NCI-H1694 treated with DMSO at 0.1 percent for 48 hours (cell line): Measurements from ENCODE around the gene ZNF565.
"Not testable (repeated sequence)": the region's sequence is repeated elsewhere in the genome, so short reads cannot be mapped to it uniquely, and the experiment has no call there.

Experiments
- DNase-seq: peaks from one replicate; lab custom pipeline; 2025; lab: John Stamatoyannopoulos, UW

Gene ZNF565

DNA sequence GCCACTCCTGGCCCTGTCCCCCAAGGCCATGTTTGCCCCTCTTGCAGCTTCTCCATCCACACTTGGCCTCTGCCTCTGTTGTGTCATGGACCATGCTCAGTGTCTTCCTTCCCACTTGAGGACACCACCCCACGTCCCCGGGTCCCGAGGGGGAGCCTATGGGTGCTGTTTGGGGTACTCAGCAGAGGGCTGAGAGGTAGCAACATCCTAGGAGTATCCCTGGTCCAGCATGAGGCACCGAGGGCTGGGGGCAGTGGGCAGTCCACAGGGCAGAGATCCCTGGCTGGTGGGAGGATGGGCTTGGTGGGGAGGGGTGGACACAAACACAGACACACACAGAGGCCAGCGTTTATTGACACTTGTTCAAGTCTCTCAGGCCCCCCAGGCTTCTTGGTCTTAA is 63.9 kb downstream of the ZNF565 start:
- DNase-seq = no peak

DNA sequence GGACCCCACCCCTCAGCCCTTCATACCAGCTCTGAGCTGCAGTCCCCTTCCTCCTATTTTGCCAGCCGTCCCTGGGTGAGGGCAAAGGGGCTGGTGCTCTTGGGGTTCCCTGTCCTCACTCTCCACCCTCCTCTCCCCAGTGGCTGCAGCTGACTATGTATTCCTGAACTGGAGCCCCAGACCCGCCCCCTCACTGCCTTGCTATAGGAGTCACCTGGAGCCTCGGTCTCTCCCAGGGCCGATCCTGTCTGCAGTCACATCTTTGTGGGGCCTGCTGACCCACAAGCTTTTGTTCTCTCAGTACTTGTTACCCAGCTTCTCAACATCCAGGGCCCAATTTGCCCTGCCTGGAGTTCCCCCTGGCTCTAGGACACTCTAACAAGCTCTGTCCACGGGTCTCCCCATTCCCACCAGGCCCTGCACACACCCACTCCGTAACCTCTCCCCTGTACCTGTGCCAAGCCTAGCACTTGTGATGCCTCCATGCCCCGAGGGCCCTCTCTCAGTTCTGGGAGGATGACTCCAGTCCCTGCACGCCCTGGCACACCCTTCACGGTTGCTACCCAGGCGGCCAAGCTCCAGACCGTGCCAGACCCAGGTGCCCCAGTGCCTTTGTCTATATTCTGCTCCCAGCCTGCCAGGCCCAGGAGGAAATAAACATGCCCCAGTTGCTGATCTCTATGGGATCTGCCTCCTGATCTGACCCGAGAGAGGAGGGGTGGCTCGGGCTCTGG is 64.6 kb downstream of the ZNF565 start:
- no peak for DNase-seq

DNA sequence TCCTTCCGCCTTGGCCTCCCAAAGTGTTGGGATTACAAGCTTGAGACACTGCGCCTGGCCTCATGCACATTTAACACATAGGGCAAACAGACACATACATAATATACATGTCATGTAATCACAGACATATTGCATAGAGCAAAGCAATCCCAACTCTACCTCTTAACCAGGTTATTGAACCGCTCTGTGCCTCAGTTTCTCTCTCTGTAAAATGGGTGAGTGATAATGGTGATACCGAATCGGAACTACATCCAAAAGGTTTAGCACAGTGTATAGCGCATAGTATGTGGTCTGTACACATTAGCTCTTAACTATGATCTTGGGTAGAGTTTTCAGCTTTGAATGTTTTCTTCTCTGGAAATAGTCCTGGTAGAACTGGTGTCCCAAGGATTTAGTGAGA is 69.8 kb downstream of the ZNF565 start:
- no peak for DNase-seq

DNA sequence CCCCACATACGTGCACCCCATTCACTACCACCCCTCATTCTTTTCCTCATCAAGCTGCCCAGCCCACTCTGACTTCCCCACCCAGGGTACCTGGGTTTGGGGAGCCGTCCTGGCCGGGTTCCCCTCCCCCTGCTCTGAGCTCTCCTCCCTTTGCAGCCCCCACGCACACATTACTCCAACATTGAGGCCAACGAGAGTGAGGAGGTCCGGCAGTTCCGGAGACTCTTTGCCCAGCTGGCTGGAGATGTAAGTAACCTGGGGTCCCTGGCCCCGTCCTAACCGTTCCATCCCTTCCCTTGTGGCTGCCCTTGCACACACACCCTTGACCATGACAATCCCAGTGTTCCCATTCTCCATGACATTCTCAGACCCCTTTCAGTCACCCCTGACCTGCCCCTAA is 72.0 kb downstream of the ZNF565 start:
- DNase-seq = no peak

DNA sequence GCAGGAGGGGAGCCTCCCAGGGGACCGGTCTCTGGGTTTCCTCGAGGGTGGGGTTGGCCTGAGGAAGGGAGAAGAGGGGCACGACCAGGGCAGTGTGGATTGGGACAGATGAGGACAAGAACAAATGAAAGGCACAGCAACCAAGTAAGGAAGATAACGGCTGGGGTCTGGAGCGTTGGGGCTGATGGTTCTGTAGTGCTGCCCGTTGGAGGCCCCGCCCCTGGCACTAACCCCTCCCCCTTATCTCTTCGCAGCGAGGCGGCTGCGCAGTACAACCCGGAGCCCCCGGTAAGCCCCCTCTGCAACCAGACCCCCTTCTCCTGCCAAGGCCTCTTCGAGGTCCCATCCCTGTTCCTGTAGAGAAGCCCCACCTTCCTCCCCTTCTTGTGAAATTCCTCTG is 72.4 kb downstream of the ZNF565 start:
- no peak for DNase-seq

DNA sequence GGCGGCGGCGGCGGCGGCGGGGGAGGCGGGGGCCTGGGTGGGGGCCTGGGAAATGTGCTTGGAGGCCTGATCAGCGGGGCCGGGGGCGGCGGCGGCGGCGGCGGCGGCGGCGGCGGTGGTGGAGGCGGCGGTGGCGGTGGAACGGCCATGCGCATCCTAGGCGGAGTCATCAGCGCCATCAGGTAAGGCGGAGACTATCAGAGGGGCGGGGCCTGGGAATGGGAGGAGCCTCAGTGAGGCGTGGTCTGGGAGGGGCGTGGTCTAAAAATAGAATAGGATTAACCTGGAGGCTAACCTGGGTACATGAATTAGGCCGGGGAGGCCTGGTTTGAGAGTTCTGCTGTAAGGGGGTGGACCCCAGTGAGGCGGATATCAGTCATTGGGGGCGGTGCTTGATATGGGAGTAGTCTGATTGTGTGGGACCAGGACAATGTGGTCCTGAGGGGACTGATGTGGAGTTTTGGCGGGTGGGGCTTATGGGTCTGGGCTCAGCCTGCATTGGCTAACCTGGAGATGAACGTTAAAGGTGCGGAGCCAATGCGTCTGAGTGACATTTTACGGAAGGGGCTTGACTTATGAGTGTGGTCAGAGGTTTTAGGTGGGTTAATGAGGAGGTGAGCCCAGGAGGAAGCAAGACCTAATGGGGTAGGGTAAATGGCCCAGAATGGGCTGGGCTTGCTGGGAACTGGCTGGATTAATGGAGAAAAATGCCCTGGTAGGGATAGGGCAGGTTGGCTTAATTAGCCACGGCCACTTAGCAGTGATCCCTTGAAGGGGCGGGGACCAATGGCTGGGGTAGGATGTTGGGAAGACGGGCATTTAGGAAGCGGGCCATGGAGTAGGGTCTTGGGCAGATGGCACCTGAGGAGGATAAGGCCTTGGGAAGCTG is 73.2 kb downstream of the ZNF565 start:
- DNase-seq = peak; percentile 61

DNA sequence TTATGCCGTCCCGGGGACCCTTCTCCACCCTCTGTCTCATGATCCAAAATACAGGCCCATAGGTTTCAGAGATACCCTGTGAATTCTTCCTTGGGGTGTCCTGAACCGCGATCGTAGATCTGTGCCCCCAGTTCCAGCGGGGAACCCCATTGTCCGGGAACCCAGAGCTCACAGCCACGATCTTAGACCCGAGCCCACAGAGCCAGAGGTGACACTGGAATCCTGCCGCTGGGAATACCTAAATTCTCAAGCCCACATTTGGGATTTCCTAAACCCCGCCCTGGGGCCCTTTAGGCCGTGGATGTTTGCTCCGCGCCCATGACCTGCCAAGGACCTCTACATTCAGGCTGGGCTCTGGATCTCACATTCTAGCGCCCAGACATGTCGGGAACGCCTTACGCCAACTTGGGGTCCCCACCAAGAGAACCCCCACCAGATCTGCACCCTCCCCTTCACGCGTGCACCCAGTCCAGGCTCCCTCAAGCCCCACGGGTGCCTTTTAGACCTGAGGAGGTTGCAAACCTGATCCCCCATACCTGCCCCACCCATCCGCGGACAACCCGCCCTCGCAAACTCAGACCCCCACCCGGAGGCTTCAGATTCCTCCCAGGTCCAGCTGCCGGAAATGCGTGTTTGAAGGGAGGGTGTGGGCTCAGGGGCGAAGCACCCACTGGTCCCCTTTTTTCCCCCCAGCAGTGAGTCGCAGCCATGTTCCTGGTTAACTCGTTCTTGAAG is 74.0 kb downstream of the ZNF565 start:
- DNase-seq = peak; percentile 27

DNA sequence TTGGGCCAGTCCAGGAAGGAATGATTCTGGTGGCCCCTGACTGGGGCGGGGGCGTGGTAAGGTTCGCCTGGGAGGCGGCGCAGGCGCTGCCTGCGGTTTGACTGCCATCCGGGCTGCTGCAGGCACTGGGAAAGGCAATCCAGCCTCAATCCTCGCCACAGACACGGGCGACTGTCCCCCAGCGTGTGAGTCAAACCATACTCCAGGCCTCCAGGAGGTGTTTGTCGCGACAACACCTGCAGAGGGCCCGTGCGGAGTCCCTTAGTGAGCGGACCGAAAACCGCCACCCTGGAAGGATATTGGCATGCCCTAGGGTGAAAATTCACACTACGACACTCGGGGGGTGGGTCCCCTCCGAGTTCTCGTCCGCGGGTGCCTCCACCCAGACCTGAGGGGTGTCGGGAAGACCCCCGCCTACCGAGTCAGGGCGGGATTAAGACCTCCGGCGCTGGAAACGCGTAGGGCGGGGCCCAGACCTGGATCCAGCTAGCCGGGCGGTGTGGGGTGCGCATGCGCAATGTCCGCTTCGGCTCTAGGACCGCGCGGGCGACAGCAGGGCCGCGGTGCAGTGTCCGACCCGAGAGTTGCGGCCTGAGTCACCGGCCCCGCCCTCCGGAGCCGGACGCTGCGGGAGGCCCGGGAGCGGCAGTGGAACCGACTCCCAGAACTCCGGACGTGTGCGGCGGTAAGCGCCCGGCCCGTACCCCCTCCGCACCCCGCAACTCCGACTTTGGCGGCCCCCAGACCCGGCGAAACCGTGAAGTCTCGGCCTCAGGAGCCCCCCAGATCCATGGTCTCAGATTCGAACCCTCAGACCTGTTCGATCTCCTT is 74.8 kb downstream of the ZNF565 start, which contains the start of gene CAPNS1:
Gene CAPNS1 (plus strand): TSS at position 594 of the 831 bp plus-strand sequence. CDS start 946 bp downstream, outside the sequence.
- DNase-seq = peak; percentile 89

DNA sequence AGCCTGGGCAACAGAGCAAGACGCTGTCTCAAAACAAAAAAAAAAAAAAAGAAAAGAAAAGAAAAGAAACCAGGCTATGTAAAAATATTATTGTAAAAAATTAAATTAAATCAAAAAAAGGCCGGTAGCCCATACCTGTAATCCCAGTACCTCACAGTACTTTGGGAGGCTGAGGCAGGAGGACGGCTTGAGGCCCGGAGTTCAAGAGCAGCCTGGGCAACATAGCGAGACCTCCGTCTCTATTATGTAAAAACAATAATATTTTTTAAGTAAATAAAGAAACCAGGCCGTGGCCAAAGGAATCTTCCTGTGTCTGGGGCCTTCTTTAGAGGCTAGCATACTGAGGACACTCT is 75.4 kb downstream of the ZNF565 start:
- DNase-seq = no peak

DNA sequence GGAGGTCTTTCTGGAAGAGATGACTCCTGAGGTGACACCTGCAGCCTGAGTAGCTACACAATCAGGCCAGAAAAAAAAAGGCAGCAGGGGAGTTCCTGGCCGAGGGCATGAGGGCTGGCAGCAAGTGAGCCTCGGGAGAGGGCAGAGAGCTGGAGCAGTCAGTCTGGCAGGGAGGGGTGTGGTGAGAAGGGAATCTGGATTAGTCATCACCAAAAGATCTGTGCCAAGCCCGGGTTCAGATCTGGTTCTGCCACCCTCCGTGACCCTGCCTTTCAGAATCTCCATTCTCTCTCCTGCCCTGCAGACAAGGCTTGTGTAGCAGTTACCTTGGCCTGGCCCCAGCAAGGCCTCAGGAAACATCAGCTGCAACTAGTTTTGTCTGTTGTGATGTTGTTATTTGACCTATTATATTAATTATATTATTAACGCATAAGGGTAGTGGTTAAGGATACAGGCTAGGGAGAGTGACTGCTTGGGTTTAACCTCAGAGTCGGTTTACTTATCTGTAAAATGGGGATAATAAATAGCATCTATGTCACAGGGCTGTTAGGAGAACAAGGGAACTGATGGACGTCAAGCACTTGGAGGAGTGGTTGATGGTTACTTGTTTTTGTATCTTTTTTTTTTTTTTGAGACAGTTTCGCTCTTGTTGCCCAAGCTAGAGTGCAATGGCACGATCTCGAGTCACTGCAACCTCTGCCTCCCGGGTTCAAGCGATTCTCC is 77.3 kb downstream of the ZNF565 start:
- peak; percentile 7 for DNase-seq

DNA sequence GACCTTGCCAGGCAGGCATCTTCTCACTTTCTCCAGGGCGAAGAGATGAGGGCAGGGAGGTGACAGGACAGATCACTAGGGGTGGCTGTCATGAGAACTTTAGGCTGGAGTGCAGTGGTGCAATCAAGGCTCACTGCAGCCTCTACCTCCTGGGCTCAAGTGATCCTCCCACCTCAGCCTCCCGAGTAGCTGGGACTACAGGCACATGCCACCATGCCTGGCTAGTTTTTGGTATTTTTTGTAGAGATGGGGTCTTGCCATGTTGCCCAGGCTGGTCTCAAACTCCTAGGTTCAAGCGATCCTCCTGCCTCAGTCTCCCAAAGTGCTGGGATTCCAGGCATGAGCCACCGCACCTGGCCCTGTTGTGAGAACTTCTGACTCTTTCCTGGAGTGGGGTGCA is 79.6 kb downstream of the ZNF565 start:
- DNase-seq = not testable (repeated sequence)
